SH-SY5Y (cell line): ENCODE measurements around the gene RABGAP1L.

Experiments
- GATA2 ChIP-seq: IDR thresholded peaks from 2 replicates; pipeline ENCODE4 v1.6.1; 2011; ENCODE audit warnings: mild to moderate bottlenecking, low read depth, low read length
- GATA3 ChIP-seq: IDR thresholded peaks from 2 replicates; pipeline ENCODE4 v1.6.1; 2011; ENCODE audit warnings: low read depth, mild to moderate bottlenecking, low read length, moderate library complexity

- TF ChIP-seq GATA2 (no peak), GATA3 (no peak)
Measured at GRCh38 chr1:174966008-174966572, 806.8 kb downstream of the RABGAP1L start.
